Mesothelial cell of epicardium (in vitro differentiated cells): ENCODE measurements around the gene CAPN14. TPM values are rescaled to one million over a fixed set of nuclear protein-coding genes. Genes with fewer than 3 reads are reported as not detected.

Experiments
- DNase-seq, 2 experiments: peaks; one replicate each; pipeline ENCODE4 v3.0.0; 2021; ENCODE audit warnings: low spot score in 2 of 2; ENCODE audit not compliant: unreplicated experiment in 2 of 2
- H3K27ac Mint-ChIP-seq: 2 replicates; pipeline ENCODE4 v1.8.0; 2021; ENCODE audit warnings: mixed read lengths
- H3K27me3 Mint-ChIP-seq: 2 replicates; pipeline ENCODE4 v1.8.0; 2021; ENCODE audit warnings: low read depth, mixed read lengths
- H3K36me3 Mint-ChIP-seq: 2 replicates; pipeline ENCODE4 v1.8.0; 2021; ENCODE audit warnings: mixed read lengths
- H3K4me1 Mint-ChIP-seq: 2 replicates; pipeline ENCODE4 v1.8.0; 2021; ENCODE audit warnings: mixed read lengths
- H3K4me3 Mint-ChIP-seq: 2 replicates; pipeline ENCODE4 v1.8.0; 2021; ENCODE audit warnings: mild to moderate bottlenecking, moderate library complexity, mixed read lengths
- H3K9me3 Mint-ChIP-seq: 2 replicates; pipeline ENCODE4 v1.8.0; 2021; ENCODE audit warnings: mixed read lengths
- total RNA-seq: library from RNA; stranded (reverse); gene quantifications from 3 replicates; pipeline ENCODE4 v1.2.1, GENCODE V29; 2021
- TF ChIP-seq, protein P1 (sequence below): fragments of 200-600 bp; sonication (generic); IDR thresholded peaks from one replicate; pipeline ENCODE4 v1.5.0; 2021; ENCODE audit warnings: antibody characterized with exemption; ENCODE audit not compliant: unreplicated experiment

CAPN14 gene
- total RNA-seq, 1 donor from 2014 or later, result 0.54 TPM

GRCh38 chr2:31219131-31219969, 2.0 kb upstream of the CAPN14 start:
- no peaks in the 10 kb centered on the region for H3K9me3 Mint-ChIP-seq
- H3K4me3 Mint-ChIP-seq, result no peak overlapping the region
- H3K27ac Mint-ChIP-seq, result no peak overlapping the region
- TF ChIP-seq, protein P1, sequence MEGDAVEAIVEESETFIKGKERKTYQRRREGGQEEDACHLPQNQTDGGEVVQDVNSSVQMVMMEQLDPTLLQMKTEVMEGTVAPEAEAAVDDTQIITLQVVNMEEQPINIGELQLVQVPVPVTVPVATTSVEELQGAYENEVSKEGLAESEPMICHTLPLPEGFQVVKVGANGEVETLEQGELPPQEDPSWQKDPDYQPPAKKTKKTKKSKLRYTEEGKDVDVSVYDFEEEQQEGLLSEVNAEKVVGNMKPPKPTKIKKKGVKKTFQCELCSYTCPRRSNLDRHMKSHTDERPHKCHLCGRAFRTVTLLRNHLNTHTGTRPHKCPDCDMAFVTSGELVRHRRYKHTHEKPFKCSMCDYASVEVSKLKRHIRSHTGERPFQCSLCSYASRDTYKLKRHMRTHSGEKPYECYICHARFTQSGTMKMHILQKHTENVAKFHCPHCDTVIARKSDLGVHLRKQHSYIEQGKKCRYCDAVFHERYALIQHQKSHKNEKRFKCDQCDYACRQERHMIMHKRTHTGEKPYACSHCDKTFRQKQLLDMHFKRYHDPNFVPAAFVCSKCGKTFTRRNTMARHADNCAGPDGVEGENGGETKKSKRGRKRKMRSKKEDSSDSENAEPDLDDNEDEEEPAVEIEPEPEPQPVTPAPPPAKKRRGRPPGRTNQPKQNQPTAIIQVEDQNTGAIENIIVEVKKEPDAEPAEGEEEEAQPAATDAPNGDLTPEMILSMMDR, result no peak
- H3K36me3 Mint-ChIP-seq, result no peaks in the 10 kb centered on the region
- peaks cover 9% of the 10 kb centered on the region for H3K4me1 Mint-ChIP-seq
- H3K27me3 Mint-ChIP-seq, result peaks cover 48% of the 10 kb centered on the region
- no peak for DNase-seq

DNA sequence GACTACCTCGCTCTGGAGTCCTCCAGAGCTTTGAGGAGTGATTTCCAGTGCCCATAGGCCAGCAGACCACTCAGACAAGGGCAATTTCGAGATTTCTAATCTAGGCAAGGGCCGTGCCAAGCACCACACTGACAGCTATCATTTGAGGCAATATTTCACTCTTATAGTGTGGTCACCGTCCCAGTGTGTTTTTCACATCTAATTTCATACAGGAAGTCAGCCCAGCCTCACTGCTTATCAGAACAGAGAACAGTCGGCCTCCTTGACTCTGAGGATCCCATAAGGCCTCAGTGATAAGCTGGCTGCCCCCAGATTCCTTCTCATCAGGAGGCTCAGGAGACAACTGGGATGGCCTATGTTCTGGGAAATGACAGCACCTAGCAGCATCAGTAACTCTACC, 581 bp downstream of the CAPN14 start:
- H3K36me3 Mint-ChIP-seq, result no peaks in the 10 kb centered on the region
- DNase-seq, result no peak

GRCh38 chr2:31214444-31214915, 2.8 kb downstream of the CAPN14 start:
- no peak for DNase-seq
- Mint-ChIP-seq H3K9me3 (no peaks in the 10 kb centered on the region), H3K27ac (no peak overlapping the region), H3K4me1 (peaks cover 31% of the 10 kb centered on the region), H3K4me3 (no peak overlapping the region), H3K27me3 (peaks cover 36% of the 10 kb centered on the region), H3K36me3 (no peaks in the 10 kb centered on the region)
- TF ChIP-seq, protein P1, result no peak

More for the DNA sequence above, 581 bp downstream of the CAPN14 start:
- TF ChIP-seq, protein P1, result no peak
- Mint-ChIP-seq H3K27ac (no peak overlapping the region), H3K4me3 (no peak overlapping the region), H3K27me3 (peaks cover 46% of the 10 kb centered on the region), H3K9me3 (no peaks in the 10 kb centered on the region), H3K4me1 (peaks cover 28% of the 10 kb centered on the region)

- Mint-ChIP-seq H3K36me3 (no peaks in the 10 kb centered on the region), H3K27ac (no peak overlapping the region)
- TF ChIP-seq, protein P1, result no peak
These were observed 3.5 kb downstream of the CAPN14 start for GRCh38 chr2:31213601-31214443.

GRCh38 chr2:31212659-31213600, 4.4 kb downstream of the CAPN14 start:
- no peak overlapping the region for H3K4me3 Mint-ChIP-seq
- no peaks in the 10 kb centered on the region for H3K36me3 Mint-ChIP-seq
- no peak for DNase-seq
- H3K4me1 Mint-ChIP-seq, result peaks cover 37% of the 10 kb centered on the region
- H3K27ac Mint-ChIP-seq, result peak overlapping the region; percentile 75
- H3K9me3 Mint-ChIP-seq, result no peaks in the 10 kb centered on the region
- peaks cover 25% of the 10 kb centered on the region for H3K27me3 Mint-ChIP-seq
- TF ChIP-seq, protein P1, result no peak

More at GRCh38 chr2:31213601-31214443, 3.5 kb downstream of the CAPN14 start:
- Mint-ChIP-seq H3K9me3 (no peaks in the 10 kb centered on the region), H3K4me1 (peaks cover 31% of the 10 kb centered on the region), H3K27me3 (peaks cover 29% of the 10 kb centered on the region), H3K4me3 (no peak overlapping the region)
- no peak for DNase-seq
